Hepatocyte (in vitro differentiated cells): Measurements from ENCODE around the gene STXBP6. TPM values are rescaled to one million over a fixed set of nuclear protein-coding genes. Genes with fewer than 3 reads are reported as not detected.
A peak's percentile ranks its signal among the peaks of the same experiment; 100 is the strongest.

Source experiments
- DNase-seq: peaks from one replicate; pipeline ENCODE4 v3.0.0-alpha.2; 2016; ENCODE audit warnings: low spot score
- H2AFZ ChIP-seq: fragments of 200-600 bp; sonication (generic); 2 replicates; pipeline ENCODE4 v1.6.0; 2016; ENCODE audit warnings: antibody characterized with exemption, mild to moderate bottlenecking
- H3K27ac ChIP-seq: fragments of 200-600 bp; sonication (generic); 2 replicates; pipeline ENCODE4 v1.5.1; 2016; ENCODE audit warnings: mild to moderate bottlenecking
- H3K27me3 ChIP-seq: fragments of 200-600 bp; sonication (generic); 2 replicates; pipeline ENCODE4 v1.6.1; 2016
- H3K36me3 ChIP-seq: fragments of 200-600 bp; sonication (generic); replicated peaks from 2 replicates; pipeline ENCODE4 v1.5.1; 2016; ENCODE audit warnings: low read depth; ENCODE audit not compliant: insufficient read depth
- H3K4me1 ChIP-seq: fragments of 200-600 bp; sonication (generic); 2 replicates; pipeline ENCODE4 v1.5.1; 2016; ENCODE audit warnings: mild to moderate bottlenecking, moderate library complexity; ENCODE audit not compliant: insufficient read depth
- H3K4me2 ChIP-seq: fragments of 200-600 bp; sonication (generic); 2 replicates; pipeline ENCODE4 v1.6.0; 2016
- H3K4me3 ChIP-seq: fragments of 200-600 bp; sonication (generic); 2 replicates; pipeline ENCODE4 v1.5.1; 2016; ENCODE audit warnings: mild to moderate bottlenecking
- H3K79me2 ChIP-seq: fragments of 200-600 bp; sonication (generic); 2 replicates; pipeline ENCODE4 v1.6.0; 2017; ENCODE audit warnings: mild to moderate bottlenecking
- H3K9me2 ChIP-seq: fragments of 200-600 bp; sonication (generic); replicated peaks from 2 replicates; pipeline ENCODE4 v1.6.0; 2017; ENCODE audit warnings: mild to moderate bottlenecking; ENCODE audit not compliant: insufficient read depth
- H3K9me3 ChIP-seq: fragments of 200-600 bp; sonication (generic); 2 replicates; pipeline ENCODE4 v1.5.1; 2016; ENCODE audit warnings: low read depth, mild to moderate bottlenecking
- H4K20me1 ChIP-seq: fragments of 200-600 bp; sonication (generic); 2 replicates; pipeline ENCODE4 v1.6.0; 2016; ENCODE audit warnings: mild to moderate bottlenecking; ENCODE audit not compliant: insufficient read depth, poor library complexity, severe bottlenecking
- EZH2 ChIP-seq: fragments of 200-600 bp; sonication (generic); IDR thresholded peaks from 2 replicates; pipeline ENCODE4 v1.6.1; 2016; ENCODE audit warnings: antibody characterized with exemption, mild to moderate bottlenecking, borderline replicate concordance
- EZH2phosphoT487 ChIP-seq: fragments of 200-600 bp; sonication (generic); IDR thresholded peaks from one replicate; pipeline ENCODE4 v1.6.1; 2018; ENCODE audit warnings: antibody characterized with exemption, mild to moderate bottlenecking, low read depth, moderate library complexity; ENCODE audit not compliant: unreplicated experiment, severe bottlenecking
- WGBS: methylation state at CpG from one replicate; pipeline ENCODE4 v1.1.6; 2016; ENCODE audit warnings: low lambda C conversion rate; ENCODE audit errors: missing lambda C conversion rate; 5-methylcytosine and 5-hydroxymethylcytosine counted together
- polyA plus RNA-seq: library from polyadenylated mRNA; unstranded; fragments of >200 nt; fragmentation: Nextera tagmentation; extraction: Ambion mirVana; gene quantifications from 2 replicates; pipeline ENCODE4 v1.2.1, GENCODE V29; 2016
- total RNA-seq: library from RNA; depleted of rRNA; stranded (reverse); fragments of >200 nt; gene quantifications from 2 replicates; pipeline ENCODE4 v1.2.3, GENCODE V29; 2014
- TF ChIP-seq, protein P1 (sequence below): fragments of 200-600 bp; sonication (generic); IDR thresholded peaks from 2 replicates; pipeline ENCODE4 v1.5.1; 2016; ENCODE audit warnings: antibody characterized with exemption, mild to moderate bottlenecking; ENCODE audit not compliant: poor library complexity

The STXBP6 gene
- total and polyA plus RNA-seq, 2 experiments from 2014 or later, result 34.1 to 44.9 TPM

GRCh38 chr14:25090256-25090655 lies 40.3 kb upstream of the STXBP6 start:
- Histone ChIP-seq H2AFZ (no peak overlapping the region), H3K4me2 (no peak overlapping the region), H3K9me3 (no peaks in the 10 kb centered on the region), H3K79me2 (no peaks in the 10 kb centered on the region), H3K4me1 (peaks cover 8% of the 10 kb centered on the region), H3K4me3 (no peak overlapping the region), H3K36me3 (no peaks in the 10 kb centered on the region), H3K27ac (peak overlapping the region; percentile 53), H3K9me2 (no peaks in the 10 kb centered on the region), H4K20me1 (no peaks in the 10 kb centered on the region), H3K27me3 (no peaks in the 10 kb centered on the region)
- peak; percentile 17 for DNase-seq
- TF ChIP-seq, protein P1, sequence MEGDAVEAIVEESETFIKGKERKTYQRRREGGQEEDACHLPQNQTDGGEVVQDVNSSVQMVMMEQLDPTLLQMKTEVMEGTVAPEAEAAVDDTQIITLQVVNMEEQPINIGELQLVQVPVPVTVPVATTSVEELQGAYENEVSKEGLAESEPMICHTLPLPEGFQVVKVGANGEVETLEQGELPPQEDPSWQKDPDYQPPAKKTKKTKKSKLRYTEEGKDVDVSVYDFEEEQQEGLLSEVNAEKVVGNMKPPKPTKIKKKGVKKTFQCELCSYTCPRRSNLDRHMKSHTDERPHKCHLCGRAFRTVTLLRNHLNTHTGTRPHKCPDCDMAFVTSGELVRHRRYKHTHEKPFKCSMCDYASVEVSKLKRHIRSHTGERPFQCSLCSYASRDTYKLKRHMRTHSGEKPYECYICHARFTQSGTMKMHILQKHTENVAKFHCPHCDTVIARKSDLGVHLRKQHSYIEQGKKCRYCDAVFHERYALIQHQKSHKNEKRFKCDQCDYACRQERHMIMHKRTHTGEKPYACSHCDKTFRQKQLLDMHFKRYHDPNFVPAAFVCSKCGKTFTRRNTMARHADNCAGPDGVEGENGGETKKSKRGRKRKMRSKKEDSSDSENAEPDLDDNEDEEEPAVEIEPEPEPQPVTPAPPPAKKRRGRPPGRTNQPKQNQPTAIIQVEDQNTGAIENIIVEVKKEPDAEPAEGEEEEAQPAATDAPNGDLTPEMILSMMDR, result no peak
- no peak for TF ChIP-seq EZH2
- no peak for TF ChIP-seq EZH2phosphoT487
- WGBS, result 43% methylated on average over 2 of the region's 2 CpGs

DNA sequence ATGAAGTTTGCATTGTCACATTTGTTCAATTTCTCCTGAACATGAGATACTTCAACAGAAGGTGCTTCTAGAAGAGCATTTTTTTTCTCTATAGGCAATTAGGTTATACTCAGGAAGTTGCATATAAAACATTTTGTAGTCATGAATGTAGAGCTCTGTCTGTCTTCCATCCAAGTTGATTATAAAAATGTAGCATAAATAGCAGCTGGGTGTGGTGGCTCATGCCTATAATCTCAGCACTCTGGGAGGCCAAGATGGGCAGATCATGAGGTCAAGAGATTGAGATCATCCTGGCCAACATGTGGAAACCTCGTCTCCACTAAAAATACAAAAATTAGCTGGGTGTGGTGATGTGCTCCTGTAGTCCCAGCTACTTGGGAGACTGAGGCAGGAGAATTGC lies 39.5 kb upstream of the STXBP6 start:
- 61% methylated on average over 1 of the region's 1 CpG for WGBS
- Histone ChIP-seq H2AFZ (no peak overlapping the region), H3K4me1 (peaks cover 8% of the 10 kb centered on the region)

DNA sequence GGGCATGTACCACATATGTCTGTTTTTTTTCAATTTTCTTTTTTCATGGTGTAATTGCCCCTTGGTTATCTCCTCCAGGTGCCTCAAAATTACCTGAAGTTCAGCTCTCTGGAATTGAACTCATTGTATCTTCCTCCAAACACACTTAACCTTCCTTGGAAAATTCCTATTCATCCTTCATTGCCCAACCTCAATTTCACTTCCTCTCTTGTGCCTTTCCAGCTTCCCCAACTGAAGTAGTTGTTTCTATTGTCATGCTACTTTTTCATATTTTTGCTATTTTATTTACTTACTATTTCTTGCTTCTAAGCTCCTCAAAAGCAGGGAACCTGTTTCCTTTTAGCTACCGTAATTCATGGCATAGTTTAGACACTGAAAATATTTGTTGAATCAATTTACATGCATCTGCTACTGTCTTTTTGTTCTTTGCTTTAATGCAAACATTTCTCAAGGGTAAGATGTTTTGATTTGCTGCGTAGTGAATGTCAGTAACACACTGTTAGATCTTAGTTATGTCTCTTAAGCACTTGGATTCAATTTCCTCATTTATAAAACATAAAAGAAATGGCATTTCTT lies 37.0 kb upstream of the STXBP6 start:
- TF ChIP-seq EZH2 (no peak), EZH2phosphoT487 (no peak)
- TF ChIP-seq, protein P1, result no peak
- H2AFZ ChIP-seq, result no peak overlapping the region
- WGBS, result 67% methylated on average over 2 of the region's 2 CpGs

More for the DNA sequence above, 39.5 kb upstream of the STXBP6 start:
- Histone ChIP-seq H3K79me2 (no peaks in the 10 kb centered on the region), H3K36me3 (no peaks in the 10 kb centered on the region), H3K27ac (no peak overlapping the region), H4K20me1 (no peaks in the 10 kb centered on the region), H3K27me3 (no peaks in the 10 kb centered on the region), H3K9me2 (no peaks in the 10 kb centered on the region), H3K9me3 (no peaks in the 10 kb centered on the region), H3K4me3 (no peak overlapping the region), H3K4me2 (no peak overlapping the region)
- no peak for DNase-seq
- TF ChIP-seq, protein P1, result no peak
- TF ChIP-seq EZH2phosphoT487 (no peak), EZH2 (no peak)

DNA sequence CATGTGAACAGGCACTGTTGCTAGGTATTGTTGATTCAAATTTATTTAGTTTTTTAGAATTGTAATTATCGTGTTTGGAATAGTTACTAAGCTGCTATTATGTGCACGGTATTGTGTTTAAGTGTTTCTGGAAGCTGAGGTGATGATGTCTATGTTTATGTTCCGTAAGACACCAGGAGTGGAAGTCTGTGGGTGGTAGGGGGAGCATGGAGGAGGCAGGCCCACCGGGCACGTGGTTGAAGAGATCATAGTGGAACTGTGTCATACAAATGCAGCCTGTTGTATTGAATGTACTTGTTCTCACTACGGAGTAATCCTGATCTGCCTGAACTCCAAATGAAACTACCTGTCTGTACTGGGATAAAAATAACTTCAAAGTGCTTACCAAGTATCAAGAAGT lies 36.1 kb upstream of the STXBP6 start:
- no peaks in the 10 kb centered on the region for H3K79me2 ChIP-seq
- no peak overlapping the region for H3K27ac ChIP-seq
- no peaks in the 10 kb centered on the region for H3K4me1 ChIP-seq
- H3K27me3 ChIP-seq, result no peaks in the 10 kb centered on the region
- no peak for DNase-seq
- TF ChIP-seq EZH2phosphoT487 (no peak), EZH2 (no peak)
- TF ChIP-seq, protein P1, result no peak
- no peaks in the 10 kb centered on the region for H4K20me1 ChIP-seq
- H3K9me2 ChIP-seq, result no peaks in the 10 kb centered on the region
- H2AFZ ChIP-seq, result no peak overlapping the region
- H3K9me3 ChIP-seq, result no peaks in the 10 kb centered on the region
- H3K36me3 ChIP-seq, result no peaks in the 10 kb centered on the region
- WGBS, result 79% methylated on average over 6 of the region's 6 CpGs
- H3K4me3 ChIP-seq, result no peak overlapping the region
- no peak overlapping the region for H3K4me2 ChIP-seq

More for the DNA sequence above, 37.0 kb upstream of the STXBP6 start:
- Histone ChIP-seq H3K4me2 (no peak overlapping the region), H3K36me3 (no peaks in the 10 kb centered on the region), H3K27me3 (no peaks in the 10 kb centered on the region), H3K4me1 (peaks cover 7% of the 10 kb centered on the region), H3K9me3 (no peaks in the 10 kb centered on the region), H3K27ac (no peak overlapping the region), H3K4me3 (no peak overlapping the region), H4K20me1 (no peaks in the 10 kb centered on the region), H3K9me2 (no peaks in the 10 kb centered on the region), H3K79me2 (no peaks in the 10 kb centered on the region)
- DNase-seq, result no peak
